GM23338 (cell line): ENCODE data around the gene CDC42BPG. TPM values are rescaled to one million over a fixed set of nuclear protein-coding genes. Genes with fewer than 3 reads are reported as not detected.

ENCODE experiments used
- ATAC-seq: fragments of 200-7000 bp; cut with Tn5 transposase; 3 replicates; pipeline ENCODE4 v1.9.1; 2020
- DNase-seq: peaks from one replicate; pipeline ENCODE4 v3.0.0-alpha.2; 2015; ENCODE audit warnings: low spot score
- H2AFZ ChIP-seq: fragments of 200-600 bp; sonication (generic); 2 replicates; pipeline ENCODE4 v1.8.0; 2016; ENCODE audit warnings: antibody characterized with exemption, mild to moderate bottlenecking, moderate library complexity
- H3F3A ChIP-seq: fragments of 200-600 bp; sonication (generic); replicated peaks from 2 replicates; pipeline ENCODE4 v1.8.0; 2017; ENCODE audit warnings: antibody characterized with exemption, mixed run types, low read depth
- H3K27ac ChIP-seq: fragments of 200-600 bp; sonication (generic); 2 replicates; pipeline ENCODE4 v1.6.1; 2016; ENCODE audit warnings: low read depth
- H3K27me3 ChIP-seq: fragments of 200-600 bp; sonication (generic); 2 replicates; pipeline ENCODE4 v1.8.0; 2016; ENCODE audit warnings: mild to moderate bottlenecking, mixed run types, moderate library complexity; ENCODE audit not compliant: insufficient read depth
- H3K36me3 ChIP-seq: fragments of 200-600 bp; sonication (generic); 2 replicates; pipeline ENCODE4 v1.8.0; 2016; ENCODE audit warnings: mild to moderate bottlenecking; ENCODE audit not compliant: insufficient read depth
- H3K4me1 ChIP-seq: fragments of 200-600 bp; sonication (generic); 2 replicates; pipeline ENCODE4 v1.8.0; 2016; ENCODE audit warnings: mild to moderate bottlenecking, moderate library complexity; ENCODE audit not compliant: insufficient read depth
- H3K4me2 ChIP-seq: fragments of 200-600 bp; sonication (generic); 2 replicates; pipeline ENCODE4 v1.7.1; 2017; ENCODE audit warnings: mixed run types
- H3K4me3 ChIP-seq: fragments of 200-600 bp; sonication (generic); 2 replicates; pipeline ENCODE4 v1.6.1; 2016; ENCODE audit warnings: mixed run types
- H3K79me2 ChIP-seq: fragments of 200-600 bp; sonication (generic); replicated peaks from 2 replicates; pipeline ENCODE4 v1.8.0; 2017; ENCODE audit warnings: mild to moderate bottlenecking; ENCODE audit not compliant: insufficient read depth
- H3K9me2 ChIP-seq: fragments of 200-600 bp; sonication (generic); 2 replicates; pipeline ENCODE4 v1.8.0; 2017; ENCODE audit not compliant: insufficient read depth
- H4K20me1 ChIP-seq: fragments of 200-600 bp; sonication (generic); replicated peaks from 2 replicates; pipeline ENCODE4 v1.8.0; 2017; ENCODE audit warnings: mild to moderate bottlenecking; ENCODE audit not compliant: insufficient read depth
- H3K27ac Mint-ChIP-seq: 2 replicates; pipeline ENCODE4 v1.8.0; 2020; ENCODE audit warnings: inconsistent platforms, mild to moderate bottlenecking, moderate library complexity, mixed read lengths
- H3K27me3 Mint-ChIP-seq: 3 replicates; pipeline ENCODE4 v1.8.0; 2022; ENCODE audit warnings: low read depth, mild to moderate bottlenecking, moderate library complexity, mixed read lengths, inconsistent platforms; ENCODE audit not compliant: insufficient read depth, poor library complexity
- H3K36me3 Mint-ChIP-seq: 3 replicates; pipeline ENCODE4 v1.8.0; 2021; ENCODE audit warnings: low read depth, mild to moderate bottlenecking, inconsistent platforms, moderate library complexity, mixed read lengths
- H3K4me1 Mint-ChIP-seq: 3 replicates; pipeline ENCODE4 v1.8.0; 2020; ENCODE audit warnings: mild to moderate bottlenecking, inconsistent platforms, mixed read lengths
- H3K4me3 Mint-ChIP-seq: 3 replicates; pipeline ENCODE4 v1.8.0; 2021; ENCODE audit warnings: moderate library complexity, mild to moderate bottlenecking, inconsistent platforms, mixed read lengths
- H3K9me3 Mint-ChIP-seq: 3 replicates; pipeline ENCODE4 v1.8.0; 2020; ENCODE audit warnings: moderate library complexity, mild to moderate bottlenecking, inconsistent platforms, mixed read lengths
- CREB1 ChIP-seq: fragments of 250-450 bp; sonication (Bioruptor Pico); IDR thresholded peaks from 2 replicates; pipeline ENCODE4 v1.5.0; 2020; ENCODE audit warnings: low read depth, mild to moderate bottlenecking, moderate library complexity
- POLR2AphosphoS5 ChIP-seq: IDR thresholded peaks from 2 replicates; pipeline ENCODE4 v1.6.1; 2016; ENCODE audit warnings: antibody characterized with exemption, low read depth
- STAT1 ChIP-seq: IDR thresholded peaks from one replicate; pipeline ENCODE4 v1.6.1; 2016; ENCODE audit warnings: antibody characterized with exemption; ENCODE audit not compliant: unreplicated experiment
- polyA plus RNA-seq: library from polyadenylated mRNA; unstranded; fragments of >200 nt; fragmentation: Nextera tagmentation; extraction: Ambion mirVana; gene quantifications from 2 replicates; pipeline ENCODE4 v1.2.1, GENCODE V29; 2016
- total RNA-seq: library from RNA; depleted of rRNA; stranded (reverse); fragments of >200 nt; shearing (Covaris generic); gene quantifications from 2 replicates; pipeline ENCODE4 v1.2.3, GENCODE V29; 2014
- TF ChIP-seq, protein P1 (sequence below), 2 experiments: fragments of 200-600 bp in 1 of 2; sonication (generic) in 1 of 2; conservative IDR thresholded peaks; 2 replicates each; pipeline versions ENCODE4 v1.5.1 to v1.6.1; 2016 to 2017; ENCODE audit warnings: antibody characterized with exemption in 2 of 2, low read depth in 2 of 2, mild to moderate bottlenecking in 2 of 2, moderate library complexity in 1 of 2
- TF ChIP-seq, protein P2 (sequence below): IDR thresholded peaks from 2 replicates; pipeline ENCODE4 v1.6.1; 2016; ENCODE audit warnings: antibody characterized with exemption

The CDC42BPG gene
- total and polyA plus RNA-seq, 2 experiments from 2014 or later: 2.3 to 11.6 TPM

DNA sequence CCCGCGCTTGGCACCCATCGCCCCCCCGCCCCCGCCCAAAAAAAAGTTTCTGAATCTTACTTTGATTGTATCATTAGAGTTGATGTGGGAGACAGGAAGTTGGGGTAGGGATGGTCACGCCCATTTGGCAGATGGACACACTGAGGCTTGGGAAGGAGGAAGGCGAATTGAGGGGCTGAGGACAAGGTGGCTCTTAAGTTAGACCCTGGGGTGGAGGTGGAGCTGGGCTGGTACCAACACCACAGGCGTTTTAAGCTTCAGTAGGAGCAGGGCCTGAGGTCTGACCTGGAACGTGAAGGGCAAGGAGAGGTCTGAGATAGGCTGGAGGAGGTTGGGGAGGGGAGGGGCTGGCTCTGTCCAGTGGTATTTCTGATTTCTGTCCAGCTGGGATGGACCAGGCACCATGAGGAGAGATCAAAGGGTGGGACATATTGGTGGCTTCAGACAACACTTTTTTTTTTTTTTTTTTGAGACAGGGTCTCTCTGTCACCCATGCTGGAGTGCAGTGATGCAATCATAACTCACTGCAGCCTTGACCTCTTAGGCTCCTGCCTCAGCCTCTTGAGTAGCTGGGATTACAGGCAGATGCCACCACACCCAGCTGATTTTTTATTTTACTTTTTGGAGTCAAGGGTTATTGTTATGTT, 799 bp upstream of the CDC42BPG start:
- H3K4me3 ChIP-seq: peak overlapping the region; percentile 86
- H3K4me3 Mint-ChIP-seq: peak overlapping the region; percentile 84
- H3K4me1 ChIP-seq: peaks cover 12% of the 10 kb centered on the region
- no peaks in the 10 kb centered on the region for H3K9me2 ChIP-seq
- H3K36me3 ChIP-seq: no peaks in the 10 kb centered on the region
- peak overlapping the region; percentile 74 for H3K27ac Mint-ChIP-seq
- peak overlapping the region; percentile 93 for H3K4me2 ChIP-seq
- no peak overlapping the region for H3K27ac ChIP-seq
- peak overlapping the region; percentile 88; the same call in 1 of the 2 replicates for H2AFZ ChIP-seq
- TF ChIP-seq, protein P1, sequence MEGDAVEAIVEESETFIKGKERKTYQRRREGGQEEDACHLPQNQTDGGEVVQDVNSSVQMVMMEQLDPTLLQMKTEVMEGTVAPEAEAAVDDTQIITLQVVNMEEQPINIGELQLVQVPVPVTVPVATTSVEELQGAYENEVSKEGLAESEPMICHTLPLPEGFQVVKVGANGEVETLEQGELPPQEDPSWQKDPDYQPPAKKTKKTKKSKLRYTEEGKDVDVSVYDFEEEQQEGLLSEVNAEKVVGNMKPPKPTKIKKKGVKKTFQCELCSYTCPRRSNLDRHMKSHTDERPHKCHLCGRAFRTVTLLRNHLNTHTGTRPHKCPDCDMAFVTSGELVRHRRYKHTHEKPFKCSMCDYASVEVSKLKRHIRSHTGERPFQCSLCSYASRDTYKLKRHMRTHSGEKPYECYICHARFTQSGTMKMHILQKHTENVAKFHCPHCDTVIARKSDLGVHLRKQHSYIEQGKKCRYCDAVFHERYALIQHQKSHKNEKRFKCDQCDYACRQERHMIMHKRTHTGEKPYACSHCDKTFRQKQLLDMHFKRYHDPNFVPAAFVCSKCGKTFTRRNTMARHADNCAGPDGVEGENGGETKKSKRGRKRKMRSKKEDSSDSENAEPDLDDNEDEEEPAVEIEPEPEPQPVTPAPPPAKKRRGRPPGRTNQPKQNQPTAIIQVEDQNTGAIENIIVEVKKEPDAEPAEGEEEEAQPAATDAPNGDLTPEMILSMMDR (conservative IDR thresholded peaks at IDR 0.05; ENCODE audit: low read depth in 2 of 2): no peak
- peak; percentile 9; the same call in 1 of the 2 replicates for TF ChIP-seq POLR2AphosphoS5
- H4K20me1 ChIP-seq: no peaks in the 10 kb centered on the region
- H3K36me3 Mint-ChIP-seq: no peaks in the 10 kb centered on the region
- H3K9me3 Mint-ChIP-seq: no peaks in the 10 kb centered on the region
- no peak for DNase-seq
- H3F3A ChIP-seq: no peaks in the 10 kb centered on the region
- H3K27me3 ChIP-seq: no peaks in the 10 kb centered on the region
- H3K4me1 Mint-ChIP-seq: peaks cover 35% of the 10 kb centered on the region
- no peaks in the 10 kb centered on the region for H3K79me2 ChIP-seq
- H3K27me3 Mint-ChIP-seq: peaks cover 15% of the 10 kb centered on the region
- ATAC-seq: no peak

DNA sequence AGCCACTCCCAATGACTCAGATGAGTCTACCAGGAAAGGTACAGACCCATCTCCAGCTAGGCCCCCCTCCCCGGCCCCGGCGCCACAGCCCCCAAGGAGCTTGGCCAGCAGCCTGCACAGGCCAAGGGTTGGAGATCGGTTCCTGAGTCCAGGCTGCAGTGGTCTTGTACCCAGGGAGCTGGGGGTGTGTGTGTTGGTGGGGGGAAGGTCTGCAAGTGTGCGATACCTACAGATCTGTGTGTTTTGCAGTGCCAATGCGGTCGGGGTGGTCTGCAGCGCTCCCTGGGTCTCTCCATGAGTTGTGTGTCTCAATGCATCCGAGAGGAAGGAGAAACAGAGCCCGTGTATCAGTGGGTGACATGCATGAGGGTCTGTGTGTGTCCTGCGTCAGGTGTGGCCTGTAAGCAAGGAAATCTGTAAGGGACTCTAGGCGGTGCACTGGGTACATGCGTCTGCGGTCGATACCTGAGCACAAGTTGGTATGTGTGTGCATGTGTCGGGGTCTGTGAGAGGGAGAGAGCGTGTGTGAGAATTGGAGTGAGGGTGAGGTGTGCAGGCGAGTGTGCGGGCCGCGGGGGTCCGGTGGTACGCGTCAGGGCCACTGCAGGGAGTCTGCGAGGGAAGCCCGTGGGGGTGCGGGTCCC, 645 bp downstream of the CDC42BPG start:
- Histone ChIP-seq H3K27me3 (no peaks in the 10 kb centered on the region), H3K79me2 (no peaks in the 10 kb centered on the region), H4K20me1 (no peaks in the 10 kb centered on the region), H3K36me3 (no peaks in the 10 kb centered on the region), H3K27ac (no peak overlapping the region), H3F3A (no peaks in the 10 kb centered on the region), H3K9me2 (no peaks in the 10 kb centered on the region), H2AFZ (peak overlapping the region; percentile 38; the same call in 1 of the 2 replicates), H3K4me1 (peaks cover 12% of the 10 kb centered on the region), H3K4me3 (peak overlapping the region; percentile 86), H3K4me2 (peak overlapping the region; percentile 93)
- Mint-ChIP-seq H3K27me3 (peaks cover 13% of the 10 kb centered on the region), H3K27ac (0 out of 2 replicates have a peak overlapping the region, but pooled peaks have one; percentile 56), H3K9me3 (no peaks in the 10 kb centered on the region), H3K36me3 (peaks cover 4% of the 10 kb centered on the region; the same call in 2 of the 3 replicates), H3K4me1 (peaks cover 31% of the 10 kb centered on the region), H3K4me3 (peak overlapping the region; percentile 84)
- TF ChIP-seq CREB1 (CRISPR knock-in tag): peak; percentile 16; the same call in 1 of the 2 replicates
- no peak for TF ChIP-seq POLR2AphosphoS5
- ATAC-seq (no peak; the same call in 2 of the 3 replicates), DNase-seq (no peak)

DNA sequence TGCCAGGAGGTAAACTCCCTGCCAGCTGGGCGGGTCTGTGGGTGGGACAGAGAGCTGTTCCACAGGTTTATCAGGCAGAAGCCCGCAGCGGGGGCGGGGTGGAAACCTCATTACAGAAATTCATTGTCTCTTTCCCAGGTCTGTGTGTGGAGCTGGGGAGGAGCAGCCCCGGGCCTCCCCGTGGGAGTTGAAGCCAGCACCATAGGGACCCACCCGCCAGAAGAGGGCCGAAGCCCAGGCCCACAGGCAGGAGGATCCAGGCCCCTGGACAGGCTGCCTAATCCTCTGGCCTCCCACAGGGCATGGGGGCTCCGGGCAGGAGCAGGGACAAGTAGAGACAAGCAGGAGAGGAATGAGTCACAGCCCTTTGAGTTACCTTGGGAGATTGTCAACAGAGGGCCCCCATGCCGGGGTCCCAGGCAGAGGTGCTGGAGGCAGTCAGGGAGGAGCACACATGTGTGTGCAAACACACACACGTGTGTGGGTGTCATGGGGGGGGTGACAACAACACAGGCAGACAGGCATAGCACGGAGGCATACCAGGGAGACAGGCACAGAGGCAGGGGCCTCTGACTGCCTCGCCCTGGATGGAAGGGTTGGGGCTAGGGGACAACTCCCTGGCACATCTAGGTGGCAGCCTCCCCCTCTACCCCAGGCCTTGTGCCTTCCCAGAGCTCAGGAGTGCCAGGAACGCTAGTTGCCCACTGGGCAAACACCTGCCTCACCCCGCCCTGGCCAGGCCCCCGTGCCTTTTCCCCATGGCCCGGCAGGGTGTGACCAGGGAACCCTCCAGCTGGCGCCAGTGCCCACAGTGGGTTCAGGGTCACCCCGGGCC, 1.4 kb downstream of the CDC42BPG start:
- H3K27ac Mint-ChIP-seq: peak overlapping the region; percentile 76
- Histone ChIP-seq H3K9me2 (no peaks in the 10 kb centered on the region), H4K20me1 (no peaks in the 10 kb centered on the region), H3K27ac (no peak overlapping the region), H2AFZ (no peak overlapping the region), H3K4me3 (peak overlapping the region; percentile 86; the same call in 1 of the 2 replicates), H3K4me1 (peaks cover 12% of the 10 kb centered on the region), H3K27me3 (no peaks in the 10 kb centered on the region), H3K36me3 (no peaks in the 10 kb centered on the region), H3K79me2 (no peaks in the 10 kb centered on the region), H3F3A (no peaks in the 10 kb centered on the region), H3K4me2 (peak overlapping the region; percentile 93)
- no peak for TF ChIP-seq STAT1
- TF ChIP-seq, protein P2, sequence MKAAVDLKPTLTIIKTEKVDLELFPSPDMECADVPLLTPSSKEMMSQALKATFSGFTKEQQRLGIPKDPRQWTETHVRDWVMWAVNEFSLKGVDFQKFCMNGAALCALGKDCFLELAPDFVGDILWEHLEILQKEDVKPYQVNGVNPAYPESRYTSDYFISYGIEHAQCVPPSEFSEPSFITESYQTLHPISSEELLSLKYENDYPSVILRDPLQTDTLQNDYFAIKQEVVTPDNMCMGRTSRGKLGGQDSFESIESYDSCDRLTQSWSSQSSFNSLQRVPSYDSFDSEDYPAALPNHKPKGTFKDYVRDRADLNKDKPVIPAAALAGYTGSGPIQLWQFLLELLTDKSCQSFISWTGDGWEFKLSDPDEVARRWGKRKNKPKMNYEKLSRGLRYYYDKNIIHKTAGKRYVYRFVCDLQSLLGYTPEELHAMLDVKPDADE: no peak
- peak overlapping the region; percentile 84 for H3K4me3 Mint-ChIP-seq
- no peaks in the 10 kb centered on the region for H3K9me3 Mint-ChIP-seq
- H3K27me3 Mint-ChIP-seq: peaks cover 13% of the 10 kb centered on the region
- ATAC-seq: peak; percentile 3
- DNase-seq: no peak
- H3K36me3 Mint-ChIP-seq: peaks cover 4% of the 10 kb centered on the region; the same call in 2 of the 3 replicates
- peaks cover 31% of the 10 kb centered on the region for H3K4me1 Mint-ChIP-seq
